Left lung (tissue), 10 donors: ENCODE results near the gene NR5A2. TPM values are rescaled to one million over a fixed set of nuclear protein-coding genes. Genes with fewer than 3 reads are reported as not detected.

Experiments
- ATAC-seq: fragments of 200-7000 bp; cut with Tn5 transposase; one replicate; pipeline ENCODE4 v1.9.1; 2020; ENCODE audit warnings: moderate library complexity
- DNase-seq, 4 donors: peaks; one replicate each; pipeline ENCODE4 v3.0.0-alpha.2; 2013 to 2020
- H3K27ac ChIP-seq, 2 donors: fragments of 200-600 bp; sonication (generic) in 1 of 2; one replicate each; pipeline versions ENCODE4 v1.5.0 to v1.8.0; 2020 to 2021
- H3K27me3 ChIP-seq, 2 donors: fragments of 200-600 bp; sonication (generic) in 1 of 2; one replicate each; pipeline versions ENCODE4 v1.5.0 to v1.8.0; 2020 to 2021
- H3K36me3 ChIP-seq, 2 donors: fragments of 200-600 bp; sonication (generic) in 1 of 2; one replicate each; pipeline versions ENCODE4 v1.5.0 to v1.8.0; 2020 to 2021
- H3K4me1 ChIP-seq, 2 donors: fragments of 200-600 bp; one replicate each; pipeline ENCODE4 v1.8.0; 2021
- H3K4me3 ChIP-seq, 2 donors: fragments of 200-600 bp; sonication (generic) in 1 of 2; one replicate each; pipeline versions ENCODE4 v1.5.0 to v1.8.0; 2020 to 2021; ENCODE audit warnings: mild to moderate bottlenecking in 1 of 2
- H3K9me3 ChIP-seq, 2 donors: fragments of 200-600 bp; sonication (generic) in 1 of 2; one replicate each; pipeline versions ENCODE4 v1.5.0 to v1.8.0; 2020 to 2021
- CTCF ChIP-seq, 2 donors: fragments of 200-600 bp; sonication (generic) in 1 of 2; IDR thresholded peaks; one replicate each; pipeline versions ENCODE4 v1.5.0 to v1.8.0; 2021; ENCODE audit warnings: antibody characterized with exemption in 2 of 2
- intact Hi-C, 2 donors: fragments of 100-400 bp; cut with DNase I; formaldehyde crosslinking; loops; one replicate each; pipeline versions ENCODE4 v1.11.2 to v1.14.2; 2022
- polyA plus RNA-seq, 6 donors: library from polyadenylated mRNA; unstranded; fragments of 120-200 nt; gene quantifications; one replicate each; pipeline ENCODE4 v1.2.1, GENCODE V29; 2013; ENCODE audit not compliant: insufficient read length in 6 of 6
- total RNA-seq, 2 donors: library from RNA; stranded (reverse); fragmentation: NEBNext Ultra II Directional; extraction: Animal tissue kit (Norgen Biotek cat#: 25700); gene quantifications; one replicate each; pipeline ENCODE4 v1.2.1, GENCODE V29; 2021
- donor health status: DM: no; HTN: yes; CAD: no.
- donor health status: DM: no; HTN: no; CAD: no.

The NR5A2 gene
- total and polyA plus RNA-seq, 8 donors, result 2.8 to 10.7 (median 8.2) TPM

GRCh38 chr1:200079232-200079940 lies 51.9 kb downstream of the NR5A2 start:
- no peaks in the 10 kb centered on the region for H3K36me3 ChIP-seq
- H3K27ac ChIP-seq, result no peak overlapping the region
- peaks cover 0 to 6% of the 10 kb centered on the region in 2 donors for H3K27me3 ChIP-seq
- ATAC-seq (no peak), DNase-seq (no peak)
- peaks cover 4 to 6% of the 10 kb centered on the region in 2 donors for H3K4me1 ChIP-seq
- no peaks in the 10 kb centered on the region for H3K9me3 ChIP-seq
- TF ChIP-seq CTCF (IDR thresholded peaks at IDR 0.05), result no peak
- intact Hi-C loops, result no loop called here
- no peak overlapping the region for H3K4me3 ChIP-seq

- ATAC-seq (no peak), DNase-seq (no peak)
- H3K9me3 ChIP-seq, result no peaks in the 10 kb centered on the region
- no peak overlapping the region for H3K27ac ChIP-seq
- no peak overlapping the region for H3K4me3 ChIP-seq
- TF ChIP-seq CTCF (IDR thresholded peaks at IDR 0.05), result no peak
- no peaks in the 10 kb centered on the region for H3K4me1 ChIP-seq
- peaks cover 0 to 6% of the 10 kb centered on the region in 2 donors for H3K27me3 ChIP-seq
- no peaks in the 10 kb centered on the region for H3K36me3 ChIP-seq
- intact Hi-C loops, result no loop called here
Observed at GRCh38 chr1:200081151-200081968, 53.9 kb downstream of the NR5A2 start.

DNA sequence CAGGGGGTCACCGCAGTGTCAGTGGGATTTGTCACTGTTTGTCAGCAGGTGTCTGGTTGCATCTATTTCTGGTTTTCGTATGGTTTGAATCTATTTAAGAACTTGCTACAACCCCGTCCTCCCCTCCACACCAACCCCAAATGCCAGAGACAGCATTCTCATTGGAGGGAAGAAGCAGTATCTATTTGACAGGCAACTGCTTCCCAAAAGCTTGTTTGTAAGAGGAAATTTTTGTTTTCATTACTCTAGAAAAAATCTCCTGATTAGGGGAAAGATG lies 54.4 kb downstream of the NR5A2 start:
- ATAC-seq (no peak), DNase-seq (no peak)
- no peaks in the 10 kb centered on the region for H3K4me1 ChIP-seq
- no peaks in the 10 kb centered on the region for H3K36me3 ChIP-seq
- H3K27me3 ChIP-seq, result peaks cover 0 to 6% of the 10 kb centered on the region in 2 donors
- no peaks in the 10 kb centered on the region for H3K9me3 ChIP-seq
- H3K4me3 ChIP-seq, result no peak overlapping the region
- H3K27ac ChIP-seq, result no peak overlapping the region
- TF ChIP-seq CTCF (IDR thresholded peaks at IDR 0.05), result no peak
- intact Hi-C loops, result no loop called here

- H3K4me1 ChIP-seq, result no peaks in the 10 kb centered on the region
- no peak for ATAC-seq
- TF ChIP-seq CTCF (IDR thresholded peaks at IDR 0.05), result no peak
- no peaks in the 10 kb centered on the region for H3K36me3 ChIP-seq
- H3K4me3 ChIP-seq, result no peak overlapping the region
- intact Hi-C loops, result no loop called here
- no peak for DNase-seq
- no peak overlapping the region for H3K27ac ChIP-seq
- H3K9me3 ChIP-seq, result no peaks in the 10 kb centered on the region
- peaks cover 0 to 2% of the 10 kb centered on the region in 2 donors for H3K27me3 ChIP-seq
Observed at GRCh38 chr1:200082329-200082728, 54.8 kb downstream of the NR5A2 start.
